Spleen (tissue), 11 donors: ENCODE measurements around the gene PSMB8. TPM values are rescaled to one million over a fixed set of nuclear protein-coding genes. Genes with fewer than 3 reads are reported as not detected.

Source experiments
- DNase-seq: peaks from one replicate; pipeline ENCODE4 v3.0.0-alpha.2; 2020
- H3K27ac ChIP-seq, 8 donors: fragments of 200-600 bp; sonication (generic) in 7 of 8; 1 replicate in 4 of 8; 2 replicates in 4 of 8; pipeline versions ENCODE4 v1.5.0 to v1.8.0; 2016 to 2021; ENCODE audit warnings: inconsistent platforms in 4 of 8, mild to moderate bottlenecking in 4 of 8, moderate library complexity in 1 of 8
- H3K27me3 ChIP-seq, 7 donors: fragments of 200-600 bp; sonication (generic) in 6 of 7; replicated peaks in 1 of 7; 1 replicate in 4 of 7; 2 replicates in 3 of 7; pipeline versions ENCODE4 v1.5.0 to v1.8.0; 2016 to 2021; ENCODE audit warnings: inconsistent platforms in 3 of 7, mild to moderate bottlenecking in 1 of 7
- H3K36me3 ChIP-seq, 6 donors: fragments of 200-600 bp; sonication (generic) in 5 of 6; 1 replicate in 4 of 6; 2 replicates in 2 of 6; pipeline versions ENCODE4 v1.5.0 to v1.8.0; 2016 to 2021; ENCODE audit warnings: inconsistent platforms in 2 of 6
- H3K4me1 ChIP-seq, 6 donors: fragments of 200-600 bp; sonication (generic) in 5 of 6; 1 replicate in 3 of 6; 2 replicates in 3 of 6; pipeline versions ENCODE4 v1.5.0 to v1.8.0; 2016 to 2021; ENCODE audit warnings: inconsistent platforms in 3 of 6
- H3K4me3 ChIP-seq, 8 donors: fragments of 200-600 bp; sonication (generic) in 7 of 8; 1 replicate in 4 of 8; 2 replicates in 4 of 8; pipeline versions ENCODE4 v1.5.0 to v1.8.0; 2016 to 2021; ENCODE audit warnings: inconsistent platforms in 4 of 8, mild to moderate bottlenecking in 4 of 8, moderate library complexity in 2 of 8
- H3K9me3 ChIP-seq, 8 donors: fragments of 200-600 bp; sonication (generic) in 7 of 8; 1 replicate in 4 of 8; 2 replicates in 4 of 8; pipeline versions ENCODE4 v1.5.0 to v1.8.0; 2016 to 2021; ENCODE audit warnings: inconsistent platforms in 4 of 8
- POLR2A ChIP-seq, 3 donors: fragments of 450-650 bp; IDR thresholded peaks; one replicate each; pipeline ENCODE4 v1.5.1; 2017; ENCODE audit warnings: antibody characterized with exemption in 3 of 3, mild to moderate bottlenecking in 1 of 3
- POLR2AphosphoS5 ChIP-seq, 3 donors: sonication (generic); formaldehyde crosslinking; IDR thresholded peaks; one replicate each; pipeline ENCODE4 v1.5.1; 2017; ENCODE audit warnings: antibody characterized with exemption in 3 of 3
- WGBS, 5 donors: extraction: QIAGEN DNeasy Blood & Tissue Kit in 3 of 5; methylation state at CpG; one replicate each; pipeline versions ENCODE4 v1.1.5 to v1.1.7; 2013 to 2018; 5-methylcytosine and 5-hydroxymethylcytosine counted together
- intact Hi-C: fragments of 100-400 bp; cut with DNase I; formaldehyde crosslinking; loops from one replicate; pipeline ENCODE4 v1.15.0; 2023; ENCODE audit warnings: low total_unique reads
- polyA plus RNA-seq, 3 donors: library from polyadenylated mRNA; stranded (reverse); fragments of 200-250 nt; gene quantifications; one replicate each; pipeline ENCODE4 v1.2.1, GENCODE V29; 2013
- total RNA-seq, 7 donors: library from RNA; depleted of rRNA in 3 of 7; stranded (reverse); fragments of >200 nt in 3 of 7; fragmentation: NEBNext Ultra II Directional in 4 of 7; extraction: Animal tissue kit (Norgen Biotek cat#: 25700) in 4 of 7; gene quantifications; one replicate each; pipeline versions ENCODE4 v1.1.0 to v1.2.1, GENCODE V29; 2016 to 2021
- TF ChIP-seq, protein P1 (sequence below), 11 experiments: fragments of 200-600 bp in 7 of 11; fragments of 450-650 bp in 4 of 11; sonication (generic) in 4 of 11; IDR thresholded peaks in 8 of 11; conservative IDR thresholded peaks in 3 of 11; 1 replicate in 7 of 11; 2 replicates in 4 of 11; pipeline versions ENCODE4 v1.4.0 to v1.8.0; 2016 to 2021; ENCODE audit warnings: antibody characterized with exemption in 11 of 11, inconsistent platforms in 4 of 11, mild to moderate bottlenecking in 1 of 11
- donor health status: healthy with polysubstance abuse.
- donor health status: DM: no; HTN: no; CAD: no; lungs with moderate emphysema.
- donor health status: DM: no; HTN: no; CAD: no.
- donor health status: Bipolar disorder and iron deficiency.
- donor health status: healthy.
- donor health status: DM: no; HTN: no; CAD: no.
- donor health status: DM: yes; HTN: yes; CAD: no.

PSMB8 gene
- total and polyA plus RNA-seq, 10 donors, result 109 to 288 (median 155) TPM

DNA sequence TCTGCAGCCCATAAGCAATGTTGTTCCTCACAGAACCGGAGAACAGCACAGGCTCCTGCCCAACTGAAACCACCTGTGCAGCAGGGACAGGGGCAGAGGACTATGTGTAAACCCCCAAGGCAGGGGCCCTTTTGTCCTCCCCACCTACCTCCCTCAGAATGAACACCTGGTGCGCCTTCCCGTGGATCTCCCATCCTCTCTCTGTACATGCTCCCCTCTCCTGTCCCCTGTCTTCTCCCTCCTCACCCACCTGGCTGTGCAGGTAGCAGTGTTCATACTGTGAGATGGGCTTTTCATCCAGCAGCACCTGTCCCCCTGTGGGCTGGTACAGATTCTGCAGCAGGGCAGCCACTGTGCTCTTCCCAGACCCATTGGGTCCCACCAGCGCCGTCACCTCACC lies 13.8 kb downstream of the PSMB8 start:
- Histone ChIP-seq H3K9me3 (no peaks in the 10 kb centered on the region), H3K36me3 (peaks cover 0 to 84% (median 68%) of the 10 kb centered on the region in 6 donors), H3K4me1 (peaks cover 0 to 46% (median 13%) of the 10 kb centered on the region in 6 donors), H3K27me3 (no peaks in the 10 kb centered on the region), H3K27ac (no peak overlapping the region), H3K4me3 (no peak overlapping the region)
- no peak for DNase-seq
- TF ChIP-seq POLR2AphosphoS5 (IDR thresholded peaks at IDR 0.05) (no peak), POLR2A (IDR thresholded peaks at IDR 0.05) (no peak)
- TF ChIP-seq, protein P1, sequence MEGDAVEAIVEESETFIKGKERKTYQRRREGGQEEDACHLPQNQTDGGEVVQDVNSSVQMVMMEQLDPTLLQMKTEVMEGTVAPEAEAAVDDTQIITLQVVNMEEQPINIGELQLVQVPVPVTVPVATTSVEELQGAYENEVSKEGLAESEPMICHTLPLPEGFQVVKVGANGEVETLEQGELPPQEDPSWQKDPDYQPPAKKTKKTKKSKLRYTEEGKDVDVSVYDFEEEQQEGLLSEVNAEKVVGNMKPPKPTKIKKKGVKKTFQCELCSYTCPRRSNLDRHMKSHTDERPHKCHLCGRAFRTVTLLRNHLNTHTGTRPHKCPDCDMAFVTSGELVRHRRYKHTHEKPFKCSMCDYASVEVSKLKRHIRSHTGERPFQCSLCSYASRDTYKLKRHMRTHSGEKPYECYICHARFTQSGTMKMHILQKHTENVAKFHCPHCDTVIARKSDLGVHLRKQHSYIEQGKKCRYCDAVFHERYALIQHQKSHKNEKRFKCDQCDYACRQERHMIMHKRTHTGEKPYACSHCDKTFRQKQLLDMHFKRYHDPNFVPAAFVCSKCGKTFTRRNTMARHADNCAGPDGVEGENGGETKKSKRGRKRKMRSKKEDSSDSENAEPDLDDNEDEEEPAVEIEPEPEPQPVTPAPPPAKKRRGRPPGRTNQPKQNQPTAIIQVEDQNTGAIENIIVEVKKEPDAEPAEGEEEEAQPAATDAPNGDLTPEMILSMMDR (IDR thresholded peaks at IDR 0.05 in 8 of 11, conservative IDR thresholded peaks at IDR 0.05 in 3 of 11), result no peak
- 93 to 98% (median 96%) methylated on average over 5 of the region's 5 CpGs for WGBS, 5 donors
- intact Hi-C loops, result loop anchor here (5.0 kb wide), 1 partner anchor 37 kb away; no protein-coding TSS in a partner anchor

DNA sequence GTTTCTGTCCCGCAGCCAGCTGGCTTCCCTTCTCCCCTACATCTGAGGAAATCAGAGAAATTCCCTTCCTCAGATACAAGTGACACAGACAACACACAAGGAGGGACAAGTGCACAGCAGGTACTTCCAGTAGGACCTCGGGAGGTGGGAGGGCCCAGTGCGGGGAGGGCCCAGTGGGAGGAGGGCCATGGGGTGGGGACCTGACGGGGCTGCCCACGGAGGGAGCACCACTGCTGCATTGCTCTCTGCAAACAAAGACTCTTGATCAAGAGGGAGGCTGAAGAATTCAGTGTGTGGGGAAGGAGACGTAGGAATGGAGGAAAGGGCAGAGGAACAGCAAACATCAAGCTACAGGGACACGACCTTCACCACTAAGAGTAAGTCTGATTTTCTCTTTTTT lies 14.4 kb downstream of the PSMB8 start:
- no peak for DNase-seq
- 79 to 81% (median 79%) methylated on average over 7 of the region's 7 CpGs for WGBS, 5 donors
- intact Hi-C loops, result no loop called here

GRCh38 chr6:32827025-32827424 lies 16.8 kb downstream of the PSMB8 start:
- H3K9me3 ChIP-seq, result no peaks in the 10 kb centered on the region
- TF ChIP-seq POLR2A (IDR thresholded peaks at IDR 0.05), result no peak
- TF ChIP-seq, protein P1 (IDR thresholded peaks at IDR 0.05 in 8 of 11, conservative IDR thresholded peaks at IDR 0.05 in 3 of 11), result no peak
- TF ChIP-seq POLR2AphosphoS5 (IDR thresholded peaks at IDR 0.05), result no peak
- 81 to 87% (median 83%) methylated on average over 3 of the region's 3 CpGs for WGBS, 5 donors

More for the DNA sequence above, 14.4 kb downstream of the PSMB8 start:
- Histone ChIP-seq H3K9me3 (no peaks in the 10 kb centered on the region), H3K27ac (no peak overlapping the region), H3K4me3 (no peak overlapping the region), H3K4me1 (peaks cover 0 to 41% (median 13%) of the 10 kb centered on the region in 6 donors), H3K36me3 (peaks cover 0 to 79% (median 63%) of the 10 kb centered on the region in 6 donors), H3K27me3 (no peaks in the 10 kb centered on the region)
- no peak for TF ChIP-seq POLR2AphosphoS5 (IDR thresholded peaks at IDR 0.05)
- TF ChIP-seq, protein P1 (IDR thresholded peaks at IDR 0.05 in 8 of 11, conservative IDR thresholded peaks at IDR 0.05 in 3 of 11), result no peak
- no peak for TF ChIP-seq POLR2A (IDR thresholded peaks at IDR 0.05)

GRCh38 chr6:32825966-32826365 lies 17.9 kb downstream of the PSMB8 start:
- DNase-seq, result no peak
- WGBS, 5 donors, result 57 to 75% (median 73%) methylated on average over 2 of the region's 2 CpGs
- H3K27me3 ChIP-seq, result no peaks in the 10 kb centered on the region
- peak overlapping the region in 6 of 8 donors; percentile 0 to 46 (median 21) for H3K27ac ChIP-seq
- H3K9me3 ChIP-seq, result no peaks in the 10 kb centered on the region
- peaks cover 0 to 25% (median 8%) of the 10 kb centered on the region in 6 donors for H3K4me1 ChIP-seq
- no peak overlapping the region for H3K4me3 ChIP-seq
- intact Hi-C loops, result no loop called here
- peaks cover 0 to 45% (median 35%) of the 10 kb centered on the region in 6 donors for H3K36me3 ChIP-seq
- no peak for TF ChIP-seq POLR2AphosphoS5 (IDR thresholded peaks at IDR 0.05)
- TF ChIP-seq, protein P1 (IDR thresholded peaks at IDR 0.05 in 8 of 11, conservative IDR thresholded peaks at IDR 0.05 in 3 of 11), result peak in 3 of 11 experiments; percentile 23 to 24 (median 23)

More at GRCh38 chr6:32827025-32827424, 16.8 kb downstream of the PSMB8 start:
- DNase-seq, result no peak
- intact Hi-C loops, result no loop called here
- Histone ChIP-seq H3K4me1 (peaks cover 0 to 17% (median 6%) of the 10 kb centered on the region in 6 donors), H3K36me3 (peaks cover 0 to 56% (median 43%) of the 10 kb centered on the region in 6 donors), H3K27ac (peak overlapping the region in 3 of 8 donors; percentile 9 to 46 (median 29)), H3K27me3 (no peaks in the 10 kb centered on the region), H3K4me3 (no peak overlapping the region)
